ENCODE measurements around the gene ELMO3. TPM values are rescaled to one million over a fixed set of nuclear protein-coding genes. Genes with fewer than 3 reads are reported as not detected.

ELMO3 gene
- total RNA-seq, 1 experiment from 2014 or later = 2.0 TPM

GRCh38 chr16:67252609-67253497, 53.9 kb downstream of the ELMO3 start:
- CTCF ChIA-PET = no interaction called here
- ATAC-seq (no peak), DNase-seq (ENCODE audit: low read depth, low spot score) (no peak)
- intact Hi-C loops (cut with micrococcal nuclease; ENCODE audit: unreplicated experiment) (no loop called here), in situ Hi-C loops (cut with HindIII; ENCODE audit: low pct_unique_long_range_greater_than_20kb, low sequenced_read_pairs) (no loop called here)
- H3K4me1 ChIP-seq (ENCODE audit: control insufficient read depth, insufficient read depth, low read length) = peaks cover 4% of the 10 kb centered on the region
- H3K36me3 ChIP-seq (ENCODE audit: control insufficient read depth, insufficient read depth, low read length) = no peaks in the 10 kb centered on the region
- no peaks in the 10 kb centered on the region for H3K9me3 ChIP-seq (ENCODE audit: control insufficient read depth, insufficient read depth, low read depth, low read length)
- no peak overlapping the region for H3K27ac ChIP-seq (ENCODE audit: low read length)
- no peak overlapping the region for H3K4me3 ChIP-seq (ENCODE audit: low read depth in 2 of 2, low read length in 2 of 2)
- TF ChIP-seq POLR2AphosphoS5 (IDR thresholded peaks at IDR 0.05; ENCODE audit: low read depth, low read length) = no peak
- TF ChIP-seq TCF7L2 (IDR thresholded peaks at IDR 0.05; ENCODE audit: low read depth, low read length) = no peak
- TF ChIP-seq SIN3A (IDR thresholded peaks at IDR 0.05; ENCODE audit: borderline replicate concordance, insufficient read depth, low read depth, low read length) = no peak
- TF ChIP-seq CTCF (IDR thresholded peaks at IDR 0.05) = no peak
- no peak for TF ChIP-seq REST (IDR thresholded peaks at IDR 0.05; ENCODE audit: insufficient read depth in 1 of 2, low read depth in 2 of 2, low read length in 1 of 2)
- POLR2A ChIA-PET = no interaction called here
- no TSS peak for BruUV-seq (replicated peaks)
- H3K27me3 ChIP-seq (ENCODE audit: control insufficient read depth, insufficient read depth, low read length) = no peaks in the 10 kb centered on the region

Small RNA genes within 50 kb of the gene (microRNA-seq; reads per million reads assigned to microRNA genes)
- gene MIR328 (ENCODE audit: unreplicated experiment) = 47.7 reads per million, percentile 48 among the genes with 10 or more reads in this experiment

Other genes starting within 250 kb of the ELMO3 start
- not detected for gene CES3, start 237.9 kb upstream of the ELMO3 start, total RNA-seq (2021; ENCODE audit: unreplicated experiment)
- gene CES4A, start 210.5 kb upstream of the ELMO3 start, total RNA-seq (2021; ENCODE audit: unreplicated experiment) = 6.1 TPM
- 66.4 TPM for gene CBFB, start 170.0 kb upstream of the ELMO3 start, total RNA-seq (2021; ENCODE audit: unreplicated experiment)
- 15.7 TPM for gene PHAF1, start 89.2 kb upstream of the ELMO3 start, total RNA-seq (2021; ENCODE audit: unreplicated experiment)
- gene B3GNT9, start 48.1 kb upstream of the ELMO3 start, total RNA-seq (2021; ENCODE audit: unreplicated experiment) = 11.5 TPM
- gene TRADD, start 39.2 kb upstream of the ELMO3 start, total RNA-seq (2021; ENCODE audit: unreplicated experiment) = 18.5 TPM
- gene FBXL8, start 39.2 kb upstream of the ELMO3 start, total RNA-seq (2021; ENCODE audit: unreplicated experiment) = 17.8 TPM
- gene HSF4, start 34.4 kb upstream of the ELMO3 start, total RNA-seq (2021; ENCODE audit: unreplicated experiment) = 38.6 TPM
- 27.9 TPM for gene NOL3, start 28.6 kb upstream of the ELMO3 start, total RNA-seq (2021; ENCODE audit: unreplicated experiment)
- 13.9 TPM for gene MATCAP1, start 15.2 kb upstream of the ELMO3 start, total RNA-seq (2021; ENCODE audit: unreplicated experiment)
- gene EXOC3L1, start 9.0 kb upstream of the ELMO3 start, total RNA-seq (2021; ENCODE audit: unreplicated experiment) = 0.41 TPM
- gene E2F4, start 7.0 kb upstream of the ELMO3 start, total RNA-seq (2021; ENCODE audit: unreplicated experiment) = 74.5 TPM
- gene TMEM208, start 28.0 kb downstream of the ELMO3 start, total RNA-seq (2021; ENCODE audit: unreplicated experiment) = 25.6 TPM
- 9.3 TPM for gene FHOD1, start 48.4 kb downstream of the ELMO3 start, total RNA-seq (2021; ENCODE audit: unreplicated experiment)
- 1.7 TPM for gene SLC9A5, start 49.8 kb downstream of the ELMO3 start, total RNA-seq (2021; ENCODE audit: unreplicated experiment)
- 6.7 TPM for gene PLEKHG4, start 80.4 kb downstream of the ELMO3 start, total RNA-seq (2021; ENCODE audit: unreplicated experiment)
- 0.62 TPM for gene KCTD19, start 127.6 kb downstream of the ELMO3 start, total RNA-seq (2021; ENCODE audit: unreplicated experiment)
- 0.54 TPM for gene LRRC36, start 127.7 kb downstream of the ELMO3 start, total RNA-seq (2021; ENCODE audit: unreplicated experiment)
- gene TPPP3, start 194.4 kb downstream of the ELMO3 start, total RNA-seq (2021; ENCODE audit: unreplicated experiment) = 0.95 TPM
- 7.8 TPM for gene ZDHHC1, start 217.3 kb downstream of the ELMO3 start, total RNA-seq (2021; ENCODE audit: unreplicated experiment)
- gene HSD11B2, start 232.0 kb downstream of the ELMO3 start, total RNA-seq (2021; ENCODE audit: unreplicated experiment) = 0.77 TPM